ENCODE measurements around the gene TAF3.

GRCh38 chr10:7906128-7906527, 87.8 kb downstream of the TAF3 start:
- TF ChIP-seq, protein P1, sequence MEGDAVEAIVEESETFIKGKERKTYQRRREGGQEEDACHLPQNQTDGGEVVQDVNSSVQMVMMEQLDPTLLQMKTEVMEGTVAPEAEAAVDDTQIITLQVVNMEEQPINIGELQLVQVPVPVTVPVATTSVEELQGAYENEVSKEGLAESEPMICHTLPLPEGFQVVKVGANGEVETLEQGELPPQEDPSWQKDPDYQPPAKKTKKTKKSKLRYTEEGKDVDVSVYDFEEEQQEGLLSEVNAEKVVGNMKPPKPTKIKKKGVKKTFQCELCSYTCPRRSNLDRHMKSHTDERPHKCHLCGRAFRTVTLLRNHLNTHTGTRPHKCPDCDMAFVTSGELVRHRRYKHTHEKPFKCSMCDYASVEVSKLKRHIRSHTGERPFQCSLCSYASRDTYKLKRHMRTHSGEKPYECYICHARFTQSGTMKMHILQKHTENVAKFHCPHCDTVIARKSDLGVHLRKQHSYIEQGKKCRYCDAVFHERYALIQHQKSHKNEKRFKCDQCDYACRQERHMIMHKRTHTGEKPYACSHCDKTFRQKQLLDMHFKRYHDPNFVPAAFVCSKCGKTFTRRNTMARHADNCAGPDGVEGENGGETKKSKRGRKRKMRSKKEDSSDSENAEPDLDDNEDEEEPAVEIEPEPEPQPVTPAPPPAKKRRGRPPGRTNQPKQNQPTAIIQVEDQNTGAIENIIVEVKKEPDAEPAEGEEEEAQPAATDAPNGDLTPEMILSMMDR (IDR thresholded peaks at IDR 0.05) = no peak
- TF ChIP-seq POLR2A (IDR thresholded peaks at IDR 0.05) = no peak
